Colonic mucosa (tissue), 4 donors: Measurements from ENCODE around the gene SSR4. TPM values are rescaled to one million over a fixed set of nuclear protein-coding genes. Genes with fewer than 3 reads are reported as not detected.

Experiments
- DNase-seq: peaks from one replicate; pipeline ENCODE4 v3.0.0-alpha.2; 2020
- H3K27ac ChIP-seq: fragments of 200-600 bp; one replicate; pipeline ENCODE4 v1.8.0; 2021
- H3K27me3 ChIP-seq: fragments of 200-600 bp; one replicate; pipeline ENCODE4 v1.8.0; 2021
- H3K36me3 ChIP-seq: fragments of 200-600 bp; one replicate; pipeline ENCODE4 v1.8.0; 2021
- H3K4me1 ChIP-seq: fragments of 200-600 bp; one replicate; pipeline ENCODE4 v1.8.0; 2021; ENCODE audit warnings: mild to moderate bottlenecking
- H3K4me3 ChIP-seq: fragments of 200-600 bp; one replicate; pipeline ENCODE4 v1.8.0; 2021
- H3K9ac ChIP-seq, 2 donors: one replicate each; pipeline ENCODE4 v1.7.0; 2013; ENCODE audit warnings: control low read depth in 2 of 2, low read depth in 2 of 2, low read length in 2 of 2
- H3K9me3 ChIP-seq: fragments of 200-600 bp; one replicate; pipeline ENCODE4 v1.8.0; 2021
- intact Hi-C: fragments of 100-400 bp; cut with DNase I; formaldehyde crosslinking; loops from one replicate; pipeline ENCODE4 v1.14.1; 2022
- total RNA-seq, 2 donors: library from RNA; stranded (reverse); fragmentation: NEBNext Ultra II Directional in 1 of 2; extraction: Animal tissue kit (Norgen Biotek cat#: 25700) in 1 of 2; gene quantifications; one replicate each; pipeline ENCODE4 v1.2.1, GENCODE V29; 2021
- TF ChIP-seq, protein P1 (sequence below): fragments of 200-600 bp; IDR thresholded peaks from one replicate; pipeline ENCODE4 v1.8.0; 2022; ENCODE audit warnings: antibody characterized with exemption, mild to moderate bottlenecking
- donor health status: healthy.
- donor health status: DM: no; HTN: no; CAD: no.
- donor health status: DM: no; HTN: no; CAD: no.

The SSR4 gene
- total RNA-seq, 2 donors from 2014 or later: 253 to 377 TPM

DNA sequence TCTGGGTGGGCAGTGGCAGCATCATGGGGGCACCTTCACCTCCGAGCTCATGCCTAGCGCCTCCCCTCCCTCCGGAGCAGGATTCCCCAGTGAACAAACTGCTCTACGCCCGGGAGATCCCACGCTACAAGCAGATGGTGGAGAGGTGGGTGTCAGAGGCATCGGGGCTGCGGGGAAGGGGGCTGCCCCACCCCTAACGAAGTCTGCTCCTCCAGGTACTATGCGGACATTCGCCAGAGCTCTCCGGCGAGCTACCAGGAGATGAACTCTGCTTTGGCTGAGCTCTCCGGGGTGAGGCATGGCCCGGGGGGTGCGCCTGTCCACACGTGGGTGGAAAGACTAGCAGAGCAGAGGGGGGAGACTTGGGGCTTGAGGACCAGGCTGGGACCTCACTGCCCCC, 16.3 kb upstream of the SSR4 start:
- Histone ChIP-seq H3K4me3 (no peak overlapping the region), H3K27me3 (peaks cover 6% of the 10 kb centered on the region), H3K9me3 (no peaks in the 10 kb centered on the region), H3K36me3 (no peaks in the 10 kb centered on the region), H3K27ac (no peak overlapping the region), H3K4me1 (no peaks in the 10 kb centered on the region), H3K9ac (no peak overlapping the region)
- TF ChIP-seq, protein P1, sequence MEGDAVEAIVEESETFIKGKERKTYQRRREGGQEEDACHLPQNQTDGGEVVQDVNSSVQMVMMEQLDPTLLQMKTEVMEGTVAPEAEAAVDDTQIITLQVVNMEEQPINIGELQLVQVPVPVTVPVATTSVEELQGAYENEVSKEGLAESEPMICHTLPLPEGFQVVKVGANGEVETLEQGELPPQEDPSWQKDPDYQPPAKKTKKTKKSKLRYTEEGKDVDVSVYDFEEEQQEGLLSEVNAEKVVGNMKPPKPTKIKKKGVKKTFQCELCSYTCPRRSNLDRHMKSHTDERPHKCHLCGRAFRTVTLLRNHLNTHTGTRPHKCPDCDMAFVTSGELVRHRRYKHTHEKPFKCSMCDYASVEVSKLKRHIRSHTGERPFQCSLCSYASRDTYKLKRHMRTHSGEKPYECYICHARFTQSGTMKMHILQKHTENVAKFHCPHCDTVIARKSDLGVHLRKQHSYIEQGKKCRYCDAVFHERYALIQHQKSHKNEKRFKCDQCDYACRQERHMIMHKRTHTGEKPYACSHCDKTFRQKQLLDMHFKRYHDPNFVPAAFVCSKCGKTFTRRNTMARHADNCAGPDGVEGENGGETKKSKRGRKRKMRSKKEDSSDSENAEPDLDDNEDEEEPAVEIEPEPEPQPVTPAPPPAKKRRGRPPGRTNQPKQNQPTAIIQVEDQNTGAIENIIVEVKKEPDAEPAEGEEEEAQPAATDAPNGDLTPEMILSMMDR: no peak
- no peak for DNase-seq
- intact Hi-C loops: no loop called here

DNA sequence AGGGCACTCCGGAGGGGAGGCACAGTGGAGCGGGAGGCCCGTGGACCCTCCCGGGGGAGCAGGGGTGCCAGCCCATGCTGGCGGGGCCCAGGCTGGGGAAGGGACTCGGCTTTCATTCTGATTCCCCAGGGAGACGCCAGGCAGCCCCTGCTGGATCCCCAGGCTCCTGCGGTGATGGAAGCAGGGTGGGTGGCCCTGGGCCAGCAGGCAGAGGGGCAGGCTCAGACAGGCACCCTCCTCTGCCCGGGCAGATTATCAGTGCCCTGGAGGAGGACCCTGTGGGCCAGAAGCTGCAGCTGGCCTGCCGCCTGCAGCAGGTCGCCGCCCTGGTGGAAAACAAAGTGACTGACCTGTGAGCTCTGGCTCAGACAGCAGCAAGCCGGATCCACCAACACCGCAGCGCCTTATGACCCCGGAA, 15.8 kb upstream of the SSR4 start:
- no peak overlapping the region for H3K9ac ChIP-seq
- intact Hi-C loops: no loop called here
- no peak for DNase-seq

DNA sequence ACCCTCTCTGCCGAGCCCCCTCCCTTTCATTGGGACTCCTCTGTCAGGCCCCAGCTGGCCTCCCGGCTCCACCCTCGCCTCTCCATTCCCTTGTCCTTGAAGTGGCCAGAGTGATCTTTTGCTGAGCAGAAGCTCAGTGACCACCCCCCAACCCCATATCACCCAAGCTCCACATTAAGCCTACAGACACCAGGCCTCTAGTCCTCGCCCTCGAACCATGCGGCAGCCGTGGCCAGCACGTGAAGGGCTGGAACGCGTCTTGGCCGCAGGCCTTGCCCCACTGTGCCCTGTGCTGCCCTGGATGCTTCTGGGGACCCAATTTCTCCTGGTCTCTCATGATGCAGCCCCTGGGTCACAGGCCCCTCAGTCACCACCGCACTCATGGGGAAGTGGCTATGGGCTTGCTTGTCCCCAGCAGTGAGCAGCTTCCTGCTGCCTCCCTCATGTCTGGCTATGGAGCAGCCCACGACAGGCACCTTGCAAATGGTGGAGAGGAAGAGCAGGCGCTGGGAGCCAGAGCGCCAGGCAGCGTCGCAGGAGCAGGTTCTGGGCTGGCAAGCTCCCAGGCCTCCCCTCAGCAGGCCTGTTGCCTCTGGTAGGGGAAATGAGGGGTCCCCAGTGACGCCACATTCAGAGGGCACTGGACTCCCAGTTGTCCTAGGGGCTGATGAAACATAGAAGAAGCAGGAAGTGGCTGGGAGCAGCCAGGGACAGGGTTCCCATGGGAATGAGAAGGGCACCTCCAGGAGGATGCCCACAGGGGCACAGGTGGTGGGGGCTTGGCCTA, 14.4 kb upstream of the SSR4 start:
- intact Hi-C loops: no loop called here
- no peak for DNase-seq
- Histone ChIP-seq H3K4me1 (no peaks in the 10 kb centered on the region), H3K27me3 (peaks cover 6% of the 10 kb centered on the region), H3K36me3 (no peaks in the 10 kb centered on the region), H3K9me3 (no peaks in the 10 kb centered on the region), H3K4me3 (no peak overlapping the region), H3K9ac (no peak overlapping the region), H3K27ac (no peak overlapping the region)
- TF ChIP-seq, protein P1: no peak

More for the DNA sequence above, 15.8 kb upstream of the SSR4 start:
- TF ChIP-seq, protein P1: no peak
- Histone ChIP-seq H3K4me1 (no peaks in the 10 kb centered on the region), H3K36me3 (no peaks in the 10 kb centered on the region), H3K9me3 (no peaks in the 10 kb centered on the region), H3K4me3 (no peak overlapping the region), H3K27ac (no peak overlapping the region), H3K27me3 (peaks cover 6% of the 10 kb centered on the region)

DNA sequence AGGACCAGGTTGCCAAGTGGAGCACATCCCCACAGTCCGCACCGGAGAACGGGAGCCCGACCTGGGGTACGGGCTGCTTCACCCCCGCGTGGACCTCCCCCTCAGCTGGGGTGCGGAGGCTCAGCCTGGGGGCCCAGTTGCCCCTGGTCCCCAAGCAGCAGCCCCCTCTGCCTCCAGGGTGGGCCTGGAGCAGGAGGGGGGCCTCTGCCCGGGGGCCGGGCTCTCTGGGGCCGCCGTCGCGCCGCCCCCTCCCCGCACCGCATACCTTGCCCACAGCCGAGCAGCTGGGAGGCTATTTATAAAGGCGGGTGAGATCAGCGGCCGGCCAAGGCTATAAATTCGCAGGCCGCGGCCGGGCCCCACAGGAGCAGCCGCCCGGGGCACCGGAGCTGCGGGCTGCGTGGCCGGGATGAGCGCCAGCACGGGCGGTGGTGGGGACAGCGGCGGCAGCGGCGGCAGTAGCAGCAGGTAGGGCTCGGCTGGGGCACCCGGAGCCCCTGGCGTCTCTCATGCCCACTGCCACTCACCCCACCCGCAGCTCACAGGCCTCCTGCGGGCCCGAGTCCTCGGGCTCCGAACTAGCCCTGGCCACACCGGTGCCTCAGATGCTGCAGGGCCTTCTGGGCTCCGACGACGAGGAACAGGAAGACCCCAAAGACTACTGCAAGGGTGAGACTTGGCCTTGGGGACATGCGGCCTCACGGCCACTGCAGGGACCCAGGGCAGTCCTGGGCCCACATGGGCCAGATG, 13.6 kb upstream of the SSR4 start, which contains the start of gene SRPK3:
SRPK3 (plus strand) TSS at position 364 of the 750 bp plus-strand sequence; CDS start at position 410, 46 bp downstream.
- Histone ChIP-seq H3K27ac (no peak within 1 kb of the TSS), H3K9ac (peak within 1 kb of the TSS in 1 of 2 donors; percentile 12), H3K4me1 (no peaks in the 10 kb centered on the region), H3K4me3 (no peak within 1 kb of the TSS), H3K27me3 (peaks cover 6% of the 10 kb centered on the region), H3K9me3 (no peaks in the 10 kb centered on the region), H3K36me3 (no peaks in the 10 kb centered on the region)
- DNase-seq: no peak
- intact Hi-C loops: no loop called here
- TF ChIP-seq, protein P1: no peak

DNA sequence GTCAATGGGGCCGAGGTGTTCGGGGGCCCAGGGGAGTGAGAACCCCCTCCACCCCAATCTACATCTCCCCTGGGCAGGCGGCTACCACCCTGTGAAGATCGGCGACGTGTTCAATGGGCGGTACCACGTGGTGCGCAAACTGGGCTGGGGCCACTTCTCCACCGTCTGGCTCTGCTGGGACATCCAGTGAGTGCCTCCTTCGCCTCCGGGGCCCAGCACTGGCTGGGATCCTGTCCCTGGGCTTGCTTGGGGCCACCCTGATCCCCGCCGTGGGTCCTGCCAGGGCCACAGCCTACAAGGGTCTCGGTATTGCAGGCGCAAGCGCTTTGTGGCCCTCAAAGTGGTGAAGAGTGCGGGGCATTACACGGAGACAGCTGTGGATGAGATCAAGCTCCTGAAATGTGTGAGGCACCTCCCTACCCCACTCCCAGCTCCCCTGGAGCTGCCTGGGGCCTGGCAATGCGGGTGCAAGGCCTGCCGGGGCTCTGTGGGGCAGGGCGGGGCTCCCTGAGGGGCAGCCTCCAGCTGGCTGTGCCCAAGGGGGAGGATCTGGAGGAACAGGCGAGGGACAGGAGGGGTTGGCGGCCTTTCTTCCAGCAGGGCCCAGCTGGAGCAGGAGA, 12.9 kb upstream of the SSR4 start:
- TF ChIP-seq, protein P1: no peak
- H3K27ac ChIP-seq: no peak overlapping the region
- DNase-seq: no peak
- peak overlapping the region in 1 of 2 donors; percentile 12 for H3K9ac ChIP-seq
- peaks cover 6% of the 10 kb centered on the region for H3K27me3 ChIP-seq
- no peak overlapping the region for H3K4me3 ChIP-seq
- intact Hi-C loops: no loop called here
- H3K9me3 ChIP-seq: no peaks in the 10 kb centered on the region
- no peaks in the 10 kb centered on the region for H3K36me3 ChIP-seq
- no peaks in the 10 kb centered on the region for H3K4me1 ChIP-seq
